Stromal cell of bone marrow (primary cell): ENCODE data around the gene GPATCH3.
"Not testable (repeated sequence)": the region's sequence is repeated elsewhere in the genome, so short reads cannot be mapped to it uniquely, and the experiment has no call there.

Experiments used
- DNase-seq: peaks from one replicate; pipeline ENCODE4 v3.0.0-alpha.2; 2012; ENCODE audit warnings: low read depth

The GPATCH3 gene

DNA sequence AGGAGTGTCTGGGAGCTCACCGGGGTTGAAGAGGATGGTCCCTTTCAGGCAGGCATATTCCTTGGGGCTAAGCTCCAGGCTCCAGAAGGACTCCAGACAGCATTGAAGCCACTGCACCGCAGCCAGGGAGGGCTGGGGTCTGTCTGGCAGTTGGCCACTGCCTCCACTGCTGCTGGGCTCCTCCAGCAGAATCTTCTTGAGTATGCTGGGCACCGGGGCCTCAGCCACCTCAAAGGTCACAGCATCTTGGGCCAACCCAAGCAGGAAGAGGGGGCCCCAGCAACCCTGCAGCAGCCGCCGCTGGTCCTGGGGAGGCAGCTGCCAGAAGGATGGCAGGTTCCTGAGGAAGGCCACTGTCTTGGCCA is 13.1 kb upstream of the GPATCH3 start:
- DNase-seq, result no peak

DNA sequence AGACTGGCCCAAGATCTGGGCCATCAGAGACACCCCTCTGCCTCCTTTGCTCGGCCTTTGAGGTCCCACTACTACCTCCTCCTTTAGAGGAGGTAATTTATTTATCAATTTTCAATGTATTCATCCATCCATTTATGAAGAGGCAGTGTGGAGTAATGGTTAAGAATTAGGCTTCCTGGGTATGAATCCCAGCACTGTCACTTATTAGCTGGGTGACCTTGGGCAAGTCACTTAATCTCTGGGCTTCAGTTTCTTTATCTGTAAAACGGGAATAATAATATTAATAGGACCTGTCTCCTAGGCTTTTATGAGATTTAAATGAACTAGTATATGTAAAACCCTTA is 11.9 kb upstream of the GPATCH3 start:
- no peak for DNase-seq

DNA sequence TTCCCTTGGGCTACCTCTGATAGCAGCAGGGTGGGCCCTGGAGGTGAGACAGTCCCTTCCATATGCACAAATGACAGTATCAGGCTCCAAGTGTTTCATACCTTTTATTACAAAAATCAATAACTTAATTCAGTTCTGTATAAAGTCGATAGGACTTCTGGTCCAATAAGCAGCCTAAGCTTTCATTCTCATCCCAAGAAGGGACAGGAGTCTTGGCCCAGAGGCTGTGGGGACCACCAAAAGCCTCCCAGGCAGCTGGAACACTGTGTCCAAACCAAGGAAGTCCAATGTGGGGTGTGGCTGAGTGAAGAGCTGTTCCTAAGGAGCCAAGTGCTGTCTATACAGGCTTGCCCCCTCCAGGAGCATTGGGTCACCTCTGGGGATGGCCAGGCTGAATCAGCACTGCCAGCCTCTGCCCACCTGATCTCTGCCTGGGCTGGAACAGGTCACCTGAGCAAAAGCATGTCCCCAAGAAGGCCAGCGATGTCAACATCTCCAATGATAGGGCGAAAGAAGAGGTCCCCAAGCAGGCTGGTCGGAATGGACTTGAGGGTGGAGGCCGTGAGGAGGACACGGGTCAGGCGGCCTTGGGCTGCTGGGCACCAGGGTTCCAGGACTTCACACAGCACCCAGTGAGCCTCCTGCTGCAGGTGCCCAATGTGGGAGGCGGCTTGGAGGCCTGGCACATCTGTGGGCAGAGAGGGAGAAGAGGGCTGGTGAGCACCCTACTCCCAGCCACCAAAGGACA is 11.3 kb upstream of the GPATCH3 start:
- no peak for DNase-seq

DNA sequence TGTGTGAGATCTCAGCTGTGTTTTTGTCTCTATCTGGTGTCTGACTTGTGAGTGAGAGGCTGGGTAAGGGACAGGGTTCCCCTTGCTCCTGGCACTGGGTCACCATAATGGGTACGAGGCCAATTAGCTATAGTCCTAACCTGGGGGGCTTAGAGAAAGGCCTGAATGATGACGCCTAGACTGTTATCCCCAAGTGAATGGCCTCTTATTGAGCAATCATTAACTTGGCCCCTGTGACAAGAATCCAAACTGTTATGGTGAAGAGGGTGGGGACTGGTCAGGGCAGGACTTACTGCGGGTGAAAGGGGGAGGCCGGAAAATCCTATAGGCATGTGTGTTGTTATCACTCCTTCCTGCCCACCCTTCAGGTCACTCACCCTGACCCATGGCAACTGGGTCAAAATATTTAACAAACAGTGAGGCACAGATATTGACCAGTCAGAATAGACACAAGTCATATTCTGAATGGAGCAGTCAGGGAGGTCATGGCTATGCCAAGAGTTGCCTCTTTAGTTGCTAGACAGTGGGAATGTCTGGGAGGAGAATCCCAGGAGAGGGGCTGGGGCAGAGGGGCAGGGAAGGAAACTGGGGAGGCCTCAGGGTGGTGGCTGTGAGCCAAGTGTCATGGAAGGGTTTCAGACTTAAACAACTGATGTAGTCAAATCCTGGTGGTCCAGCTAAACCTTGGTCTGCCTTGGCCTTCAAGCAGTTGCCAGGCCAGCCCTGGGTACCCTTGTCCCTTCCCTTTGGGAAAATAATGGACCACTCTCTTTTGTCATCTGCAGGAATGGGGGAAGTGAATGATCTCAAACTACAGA is 10.3 kb upstream of the GPATCH3 start:
- DNase-seq, result no peak

DNA sequence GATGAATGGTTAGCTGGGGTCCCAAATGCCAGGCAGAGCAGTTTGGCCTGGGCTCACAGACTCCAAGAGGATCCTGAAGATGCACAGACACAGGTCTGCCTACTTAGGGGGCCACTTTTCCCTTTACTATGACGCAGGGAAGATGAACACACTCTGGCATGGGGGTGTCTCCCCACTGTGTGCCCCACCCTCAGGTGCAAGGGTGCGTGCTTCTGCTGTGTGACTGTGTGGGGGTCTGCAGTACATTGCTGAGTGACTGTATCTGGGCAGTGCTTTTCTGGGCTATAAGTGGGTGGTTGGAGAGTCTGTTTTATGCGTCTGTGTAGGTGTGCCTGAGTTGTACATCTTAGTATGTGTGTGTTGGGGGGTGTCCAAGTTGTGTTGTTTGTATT is 9.7 kb upstream of the GPATCH3 start:
- no peak for DNase-seq

DNA sequence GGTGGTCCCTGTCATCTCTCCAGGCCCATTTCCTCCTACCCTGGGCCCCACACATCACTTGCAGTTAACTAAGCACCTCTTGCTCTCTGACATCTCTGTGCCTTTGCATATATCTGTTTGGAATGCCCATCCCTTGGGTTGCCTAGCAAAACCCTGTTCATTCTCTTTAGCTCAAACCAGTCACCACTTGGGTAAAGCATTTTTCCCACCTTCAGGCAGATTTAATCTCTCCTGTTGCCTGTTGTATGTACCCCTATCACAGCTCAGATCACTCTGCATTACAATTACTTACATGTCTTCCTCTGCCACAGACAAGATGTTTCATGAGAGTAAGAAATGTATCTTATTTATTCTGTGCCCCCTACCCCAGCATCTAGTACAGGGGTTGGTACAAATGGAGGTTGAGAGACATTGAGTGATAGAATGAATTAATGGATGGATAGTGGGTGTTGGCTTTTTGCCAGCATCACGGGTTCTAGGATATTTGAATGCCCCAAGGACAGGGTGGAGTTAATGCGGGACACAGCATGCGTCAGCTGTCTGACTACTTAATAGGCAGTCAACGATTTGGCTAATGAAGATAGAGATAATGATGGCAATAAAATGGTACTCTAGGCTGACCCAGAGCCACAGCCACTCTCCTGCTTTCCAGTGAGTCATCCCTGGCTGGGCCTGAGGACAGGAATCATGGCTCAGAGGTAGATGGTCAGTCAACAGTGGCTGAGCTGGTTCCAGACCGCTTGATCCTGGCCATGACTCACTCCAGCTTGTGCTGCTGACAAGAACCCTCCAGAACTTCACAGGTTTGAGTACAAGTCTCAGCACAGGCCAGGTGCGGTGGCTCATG is 7.0 kb upstream of the GPATCH3 start:
- DNase-seq, result peak; percentile 84

DNA sequence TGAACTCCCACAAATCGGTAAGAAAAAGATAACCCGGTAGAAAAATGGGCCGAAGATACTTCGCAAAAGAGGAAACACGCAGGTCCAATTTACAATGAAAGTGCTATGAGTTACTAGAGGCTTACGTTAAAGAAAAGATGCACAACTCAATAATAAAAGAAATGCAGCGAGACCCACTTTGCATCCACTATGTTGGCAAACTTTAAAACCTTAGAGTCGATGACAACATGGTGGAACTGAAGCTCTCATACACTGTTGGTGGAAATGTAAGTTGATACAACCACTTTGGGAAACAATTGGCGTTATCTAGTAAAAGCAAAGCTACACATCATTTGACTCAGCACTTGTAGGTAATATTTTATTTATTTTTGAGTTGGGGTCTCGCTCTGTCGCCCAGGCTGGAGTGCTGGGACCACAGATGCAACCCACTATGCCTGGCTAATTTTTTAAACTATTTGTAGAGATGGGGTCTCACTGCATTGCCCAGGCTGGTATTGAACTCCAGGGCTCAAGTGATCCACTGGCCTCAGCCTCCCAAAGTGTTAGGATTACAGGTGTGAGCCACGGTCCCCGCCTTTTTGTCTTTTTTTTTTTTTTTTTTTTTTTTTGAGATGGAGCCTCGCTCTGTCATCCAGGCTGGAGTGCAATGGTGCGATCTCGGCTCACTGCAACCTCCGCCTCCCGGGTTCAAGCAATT is 696 bp upstream of the GPATCH3 start:
- DNase-seq, result no peak

DNA sequence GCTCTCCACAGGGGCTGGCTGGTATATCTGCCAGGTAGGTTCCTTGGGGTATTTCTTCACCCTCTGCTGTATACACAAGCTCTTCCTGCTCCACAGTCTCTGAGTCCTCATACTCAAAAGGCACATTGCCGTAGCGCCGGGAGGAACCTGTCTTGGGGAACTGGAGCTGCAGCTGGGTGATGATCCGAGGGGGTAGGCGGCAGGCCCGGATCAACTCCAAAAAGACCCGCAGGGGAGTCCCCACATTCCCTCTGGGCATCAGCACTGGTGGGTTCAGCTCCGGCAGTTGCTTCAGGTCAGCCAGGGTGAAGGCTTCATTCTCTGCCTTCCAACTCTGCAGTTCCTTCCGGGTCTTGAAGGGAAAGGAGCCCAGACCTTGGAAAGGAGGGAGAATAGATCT is 2.9 kb downstream of the GPATCH3 start:
- no peak for DNase-seq

DNA sequence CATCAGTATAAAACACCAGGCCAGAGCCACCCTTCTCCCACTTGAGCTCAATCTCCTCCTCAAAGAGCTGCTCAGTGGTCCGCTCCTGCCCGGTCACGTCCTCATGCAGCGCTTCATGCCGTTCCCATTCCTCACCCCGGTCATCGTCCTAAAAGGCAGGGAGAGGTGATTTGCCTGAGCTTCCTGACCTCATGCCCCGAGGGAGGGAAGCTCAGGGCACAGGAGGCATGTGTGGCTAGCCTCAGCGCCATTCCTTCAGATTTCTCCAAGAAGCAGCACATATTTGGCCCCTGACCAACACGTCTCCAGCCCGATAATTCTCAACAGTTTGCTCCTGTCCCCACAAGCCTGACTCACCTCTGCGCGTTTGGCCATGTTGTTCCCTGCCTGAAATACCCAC is 6.0 kb downstream of the GPATCH3 start:
- no peak for DNase-seq

DNA sequence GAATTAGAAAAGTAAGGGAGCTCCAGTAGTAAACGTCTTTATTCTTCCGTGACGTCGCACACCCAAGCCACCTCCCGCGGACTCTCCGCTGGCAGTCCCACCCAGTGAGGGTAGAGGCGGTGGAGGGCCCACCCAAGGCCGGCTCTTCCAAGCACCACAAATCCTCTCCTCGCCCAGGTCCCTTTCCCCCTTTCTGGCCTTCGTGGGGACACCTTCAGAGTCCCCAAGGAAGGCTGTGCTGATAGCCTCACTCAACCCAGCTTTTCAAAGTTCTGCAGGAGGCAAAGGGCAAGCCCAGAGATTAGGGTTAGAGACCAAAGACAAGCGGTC is 9.8 kb downstream of the GPATCH3 start:
- no peak for DNase-seq

DNA sequence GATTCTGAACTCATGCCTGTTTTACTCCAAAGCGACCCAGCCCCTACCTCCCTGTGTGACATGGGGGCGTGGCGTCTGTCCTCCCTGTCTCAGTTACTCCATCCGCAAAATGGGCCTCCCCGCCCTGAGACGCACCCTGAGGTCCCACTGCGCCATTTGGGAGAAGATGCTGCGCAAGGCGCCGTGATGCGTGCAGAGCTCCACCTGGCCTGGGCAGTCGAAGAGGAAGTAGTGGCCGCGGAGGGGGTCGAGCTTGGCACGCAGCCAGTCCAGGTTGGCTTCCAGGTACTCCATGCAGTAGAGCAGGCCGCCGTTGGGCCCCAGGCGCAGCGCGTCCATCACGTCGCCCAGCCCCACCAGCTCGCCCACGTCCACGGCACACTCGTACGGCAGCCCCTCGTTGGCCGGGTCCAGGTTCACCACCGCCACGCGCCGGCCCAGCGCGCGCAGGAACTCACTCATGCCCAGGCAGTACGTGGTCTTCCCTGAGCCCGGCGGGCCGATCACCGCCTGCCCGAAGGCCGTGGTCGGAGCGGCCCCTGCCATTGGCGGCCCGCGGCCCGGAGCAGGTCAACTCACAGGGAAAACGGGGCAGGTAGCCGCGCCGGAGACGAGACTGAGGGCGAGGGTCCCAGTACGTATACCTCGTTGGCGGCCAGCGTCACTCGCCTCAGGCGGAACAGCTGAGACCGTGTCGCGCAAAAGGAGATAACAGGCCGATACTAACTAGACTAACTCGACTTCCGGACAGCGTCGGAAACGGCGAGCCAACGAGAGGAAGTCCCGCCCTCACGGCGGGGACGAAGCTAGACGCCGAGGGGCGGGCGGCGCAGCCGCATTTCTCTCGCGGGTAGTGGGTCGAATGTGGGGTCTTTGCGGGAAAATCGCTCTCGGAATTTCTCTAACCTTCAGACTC is 10.5 kb downstream of the GPATCH3 start, which contains the start of gene GPN2:
Gene GPN2 (minus strand): TSS at position 733 of the 916 bp plus-strand sequence. CDS start 187 bp downstream, at position 546.
- peak; percentile 57 for DNase-seq

DNA sequence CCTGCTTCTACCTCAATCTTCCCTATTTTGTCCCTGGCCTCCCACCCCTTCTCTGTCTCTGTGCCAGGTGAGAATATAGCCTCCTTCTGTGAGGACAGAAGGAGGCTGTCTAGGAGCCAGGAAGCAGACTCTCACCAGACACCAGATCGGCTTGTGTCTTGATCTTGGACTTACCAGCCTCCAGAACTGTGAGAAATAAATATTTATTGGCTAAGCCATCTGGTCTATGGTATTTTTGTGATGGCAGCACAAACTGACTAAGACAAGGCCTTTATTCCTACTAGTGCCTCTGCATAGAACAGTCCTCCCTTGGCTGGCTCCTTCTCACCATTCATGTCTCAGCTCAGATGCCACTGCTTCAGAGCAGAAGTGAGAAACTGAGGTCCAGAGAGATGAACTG is 12.0 kb downstream of the GPATCH3 start:
- no peak for DNase-seq

DNA sequence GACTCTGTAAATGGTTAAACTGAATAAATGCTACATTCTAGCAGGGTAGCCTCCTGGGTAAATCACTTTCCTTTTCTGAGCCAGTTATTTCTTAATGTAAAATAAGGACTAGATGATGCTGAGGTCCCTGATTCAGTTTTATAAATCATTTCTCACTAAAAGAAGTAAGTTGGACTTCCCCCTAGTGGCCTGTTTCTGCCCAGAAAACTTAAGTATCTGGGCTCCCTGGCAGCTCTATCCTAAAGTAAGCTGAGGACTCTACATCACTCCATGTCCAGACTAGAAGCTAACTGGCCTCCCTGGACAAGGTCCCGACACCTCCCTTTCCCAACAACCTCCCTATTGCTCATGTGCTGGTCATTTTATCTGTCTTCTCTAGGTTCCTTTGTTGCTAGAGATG is 13.1 kb downstream of the GPATCH3 start:
- peak; percentile 27 for DNase-seq

DNA sequence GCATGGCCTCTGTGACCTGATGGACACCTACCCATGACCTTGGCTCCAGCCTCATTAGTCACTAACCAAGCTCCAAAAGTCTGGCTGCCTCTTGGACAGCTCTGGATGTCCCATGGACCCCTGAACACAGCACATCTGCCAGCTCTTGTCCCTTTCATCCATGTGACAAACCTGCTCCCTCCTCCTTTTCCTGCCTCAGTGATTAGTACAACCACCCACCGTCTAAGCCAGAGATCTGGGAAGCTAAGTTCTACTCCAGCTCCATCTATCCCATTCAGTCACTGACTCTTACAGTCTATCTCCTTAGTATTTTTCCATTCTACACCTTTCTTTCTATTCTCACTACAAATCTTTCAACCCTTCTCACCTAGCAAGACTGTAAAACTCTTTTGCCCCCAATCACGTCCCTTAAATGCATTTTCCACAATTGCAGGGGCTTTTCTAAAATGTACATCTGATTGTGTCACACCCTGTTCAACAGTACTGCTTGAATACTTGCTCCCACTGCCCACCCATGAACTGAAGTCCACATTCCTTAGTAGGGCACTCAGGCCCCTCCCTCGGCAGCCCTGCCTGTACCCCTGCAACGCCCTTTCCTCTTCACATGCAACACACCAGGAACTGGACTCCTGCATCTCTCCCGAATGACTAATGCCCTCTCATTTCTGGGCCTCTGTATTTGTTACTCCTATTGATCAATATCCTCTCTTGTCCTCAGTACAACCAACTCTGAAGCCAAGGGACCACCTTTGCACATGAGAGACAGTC is 17.4 kb downstream of the GPATCH3 start:
- DNase-seq, result no peak

DNA sequence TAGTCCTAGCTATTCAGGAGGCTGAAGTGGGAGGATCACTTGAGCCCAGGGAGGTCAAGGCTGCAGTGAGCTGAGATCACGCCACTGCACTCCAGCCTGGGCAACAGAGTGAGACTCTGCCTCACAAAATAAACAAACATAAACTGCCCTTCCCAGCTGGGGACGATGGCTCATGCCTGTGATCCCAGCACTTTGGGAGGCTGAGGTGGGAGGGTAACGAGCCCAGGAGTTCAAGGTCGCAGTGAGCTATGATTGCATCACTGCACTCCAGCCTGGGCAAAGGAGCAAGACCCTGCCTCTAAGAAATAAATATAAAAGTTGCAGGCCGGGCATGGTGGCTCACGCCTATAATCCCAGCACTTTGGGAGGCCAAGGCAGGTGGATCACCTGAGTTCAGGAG is 18.7 kb downstream of the GPATCH3 start:
- DNase-seq, result not testable (repeated sequence)

DNA sequence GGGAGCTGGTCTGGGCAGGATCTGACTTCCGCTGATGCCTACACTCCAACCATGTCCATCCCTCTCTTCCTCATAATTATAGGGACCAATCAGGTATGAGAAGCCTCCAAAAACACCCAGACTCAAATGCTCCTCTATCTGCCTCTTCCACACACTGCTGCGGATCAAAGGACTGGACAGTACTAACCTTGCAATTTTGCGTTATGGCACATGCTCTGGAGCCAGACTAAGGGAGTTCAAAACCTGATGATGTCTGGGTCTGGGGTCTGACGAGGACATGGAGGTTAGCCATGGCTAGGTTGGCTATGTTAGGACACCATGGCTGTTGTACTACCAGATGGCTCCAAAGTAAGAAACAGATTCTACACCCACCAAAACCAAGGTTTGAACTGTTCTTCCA is 20.5 kb downstream of the GPATCH3 start:
- no peak for DNase-seq

DNA sequence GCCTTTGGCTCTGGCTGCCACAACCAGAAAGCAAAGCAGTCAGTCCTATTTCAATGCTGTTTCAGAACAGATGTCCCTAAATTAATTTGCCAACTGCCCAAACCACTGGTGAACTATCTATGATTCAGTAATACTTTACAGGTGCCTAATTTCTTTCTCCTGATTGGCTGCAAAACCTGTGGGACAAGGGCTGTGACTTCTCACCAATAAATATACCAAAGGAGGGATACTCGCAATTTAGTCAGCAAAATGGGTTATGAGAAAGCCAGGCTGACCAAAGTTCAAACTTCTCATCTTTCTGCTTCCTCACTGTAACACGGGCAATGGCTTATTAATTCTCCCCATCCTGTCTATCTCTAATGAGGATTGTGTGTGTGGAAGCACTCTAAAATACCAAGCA is 22.9 kb downstream of the GPATCH3 start:
- no peak for DNase-seq

DNA sequence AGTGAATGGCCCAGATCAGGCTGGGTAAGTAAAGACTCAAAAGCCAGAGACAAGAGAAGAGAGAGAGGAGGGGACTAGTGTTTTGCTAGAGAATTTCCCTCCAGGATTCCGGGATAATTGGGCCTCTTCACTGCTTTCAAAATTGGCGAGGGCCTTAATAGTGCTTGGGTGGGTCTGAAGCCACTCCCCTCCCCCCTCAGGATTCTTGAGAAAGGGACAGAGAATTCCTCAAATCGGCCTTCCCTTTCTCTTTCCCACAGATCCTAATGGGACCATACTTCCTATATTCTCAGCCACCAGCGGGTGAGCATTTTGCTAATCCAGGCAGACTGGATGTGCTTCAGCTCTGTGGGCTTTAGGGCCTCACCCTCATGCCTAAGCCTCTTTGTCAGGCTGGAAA is 25.4 kb downstream of the GPATCH3 start:
- DNase-seq, result no peak

DNA sequence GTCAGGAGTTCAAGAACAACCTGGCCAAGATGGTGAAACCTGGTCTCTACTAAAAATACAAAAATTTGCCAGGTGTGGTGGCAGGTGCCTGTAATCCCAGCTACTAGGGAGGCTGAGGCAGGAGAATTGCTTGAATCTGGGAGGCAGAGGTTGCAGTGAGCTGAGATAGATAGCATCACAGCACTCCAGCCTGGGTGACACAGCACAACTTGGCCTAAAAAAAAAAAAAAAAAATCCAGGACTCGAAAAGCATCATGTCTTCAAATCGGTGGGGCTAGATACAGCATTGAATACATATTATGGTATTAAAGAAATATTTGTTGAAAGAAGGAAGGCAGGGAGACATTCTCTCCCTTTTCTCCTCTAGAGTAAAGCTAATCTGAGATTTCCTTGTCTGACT is 27.2 kb downstream of the GPATCH3 start:
- not testable (repeated sequence) for DNase-seq
